ENCODE data around the gene KCNH4.
"Not testable (repeated sequence)": the region's sequence is repeated elsewhere in the genome, so short reads cannot be mapped to it uniquely, and the experiment has no call there.

Gene KCNH4

DNA sequence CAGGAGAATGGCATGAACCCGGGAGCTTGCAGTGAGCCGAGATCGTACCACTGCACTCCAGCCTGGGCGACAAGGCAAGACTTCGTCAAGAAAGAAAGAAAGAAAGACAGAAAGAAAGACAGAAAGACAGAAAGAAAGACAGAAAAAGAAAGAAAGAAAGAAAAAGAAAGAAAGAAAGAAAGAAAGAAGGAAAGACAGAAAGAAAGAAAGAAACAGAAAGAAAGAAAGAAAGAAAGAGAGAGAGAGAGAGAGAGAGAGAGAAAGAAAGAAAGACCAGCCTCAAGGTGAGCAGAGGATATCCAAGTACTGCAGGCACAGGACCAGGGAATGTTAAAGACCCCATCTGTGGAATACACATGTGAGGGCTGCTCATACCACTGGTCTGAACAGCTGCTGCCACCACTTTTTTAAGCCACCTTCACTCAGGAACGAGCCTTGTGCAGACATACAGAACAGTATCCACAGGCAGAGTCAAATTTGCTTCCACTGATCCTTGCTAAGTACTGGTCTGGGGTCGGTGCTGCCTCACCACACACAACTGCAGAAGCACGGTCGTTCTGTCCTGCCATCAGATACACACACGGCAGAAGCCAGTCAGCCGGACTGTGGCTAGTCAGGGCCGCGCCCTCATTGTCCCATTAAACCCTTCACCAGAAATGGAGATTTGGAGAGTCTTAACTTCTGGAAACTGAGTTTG is 33.9 kb downstream of the KCNH4 start:
- Histone ChIP-seq H3K4me3 (ENCODE audit: severe bottlenecking) (no peak overlapping the region), H3K27me3 (ENCODE audit: insufficient read depth, poor library complexity, severe bottlenecking) (no peaks in the 10 kb centered on the region), H3K36me3 (ENCODE audit: low read depth) (peaks cover 52% of the 10 kb centered on the region), H3K4me1 (ENCODE audit: insufficient read depth, poor library complexity, severe bottlenecking) (no peaks in the 10 kb centered on the region), H3K9me3 (ENCODE audit: severe bottlenecking) (no peaks in the 10 kb centered on the region), H3K27ac (ENCODE audit: poor library complexity, severe bottlenecking) (no peak overlapping the region)
- no peak for ATAC-seq (ENCODE audit: low read depth)
- TF ChIP-seq, protein P1, sequence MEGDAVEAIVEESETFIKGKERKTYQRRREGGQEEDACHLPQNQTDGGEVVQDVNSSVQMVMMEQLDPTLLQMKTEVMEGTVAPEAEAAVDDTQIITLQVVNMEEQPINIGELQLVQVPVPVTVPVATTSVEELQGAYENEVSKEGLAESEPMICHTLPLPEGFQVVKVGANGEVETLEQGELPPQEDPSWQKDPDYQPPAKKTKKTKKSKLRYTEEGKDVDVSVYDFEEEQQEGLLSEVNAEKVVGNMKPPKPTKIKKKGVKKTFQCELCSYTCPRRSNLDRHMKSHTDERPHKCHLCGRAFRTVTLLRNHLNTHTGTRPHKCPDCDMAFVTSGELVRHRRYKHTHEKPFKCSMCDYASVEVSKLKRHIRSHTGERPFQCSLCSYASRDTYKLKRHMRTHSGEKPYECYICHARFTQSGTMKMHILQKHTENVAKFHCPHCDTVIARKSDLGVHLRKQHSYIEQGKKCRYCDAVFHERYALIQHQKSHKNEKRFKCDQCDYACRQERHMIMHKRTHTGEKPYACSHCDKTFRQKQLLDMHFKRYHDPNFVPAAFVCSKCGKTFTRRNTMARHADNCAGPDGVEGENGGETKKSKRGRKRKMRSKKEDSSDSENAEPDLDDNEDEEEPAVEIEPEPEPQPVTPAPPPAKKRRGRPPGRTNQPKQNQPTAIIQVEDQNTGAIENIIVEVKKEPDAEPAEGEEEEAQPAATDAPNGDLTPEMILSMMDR (IDR thresholded peaks at IDR 0.05; ENCODE audit: poor library complexity, severe bottlenecking), result no peak
- DNase-seq (ENCODE audit: low spot score), result no peak

DNA sequence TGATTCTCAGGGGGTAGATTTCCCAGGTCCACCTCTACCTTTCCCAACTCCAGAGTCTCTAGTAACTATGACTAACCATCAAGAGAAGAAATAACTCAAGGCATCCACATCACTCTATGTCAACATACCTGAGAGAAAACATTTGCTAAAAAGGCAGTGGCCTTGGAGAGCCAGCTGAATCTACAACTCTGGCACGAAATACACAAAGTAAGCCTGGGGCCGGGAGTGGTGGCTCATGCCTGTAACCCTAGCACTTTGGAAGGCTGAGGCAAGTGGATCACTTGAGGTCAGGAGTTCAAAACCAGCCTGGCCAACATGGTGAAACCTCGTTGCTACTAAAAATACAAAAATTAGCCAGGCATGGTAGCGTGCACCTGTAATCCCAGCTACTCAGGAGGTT is 37.8 kb downstream of the KCNH4 start:
- H3K36me3 ChIP-seq (ENCODE audit: low read depth), result peaks cover 54% of the 10 kb centered on the region

DNA sequence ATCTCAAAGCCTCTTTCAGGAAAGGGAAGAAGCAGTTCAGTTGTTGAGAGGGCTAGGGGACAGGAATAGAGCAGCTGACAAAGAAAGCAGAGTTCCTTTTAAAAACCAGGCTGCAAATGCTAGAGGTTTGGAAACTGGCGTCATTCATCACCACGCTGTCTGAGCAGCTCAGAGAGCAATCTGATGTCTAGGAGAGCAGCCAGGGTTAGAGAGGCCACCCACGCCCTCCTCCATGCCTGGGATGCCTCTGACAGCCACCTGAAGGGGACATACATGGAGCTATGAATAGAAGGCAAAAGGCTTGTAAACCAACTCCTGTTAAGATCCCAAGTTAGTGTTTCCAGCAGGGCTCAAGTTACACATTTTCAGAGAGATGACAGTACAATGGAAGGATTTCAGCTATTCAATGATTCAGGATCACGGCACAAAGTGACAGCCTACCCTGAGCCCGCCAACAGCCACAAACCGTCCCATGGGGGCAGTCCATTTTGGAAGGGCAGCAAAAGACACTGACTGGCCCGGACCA is 38.5 kb downstream of the KCNH4 start:
- DNase-seq (ENCODE audit: low spot score) (no peak), ATAC-seq (ENCODE audit: low read depth) (no peak; the same call in 2 of the 3 replicates)
- TF ChIP-seq, protein P1 (IDR thresholded peaks at IDR 0.05; ENCODE audit: poor library complexity, severe bottlenecking), result no peak
- Histone ChIP-seq H3K27me3 (ENCODE audit: insufficient read depth, poor library complexity, severe bottlenecking) (no peaks in the 10 kb centered on the region), H3K4me3 (ENCODE audit: severe bottlenecking) (no peak overlapping the region), H3K27ac (ENCODE audit: poor library complexity, severe bottlenecking) (no peak overlapping the region), H3K36me3 (ENCODE audit: low read depth) (peaks cover 55% of the 10 kb centered on the region), H3K4me1 (ENCODE audit: insufficient read depth, poor library complexity, severe bottlenecking) (no peaks in the 10 kb centered on the region), H3K9me3 (ENCODE audit: severe bottlenecking) (no peaks in the 10 kb centered on the region)

More for the DNA sequence above, 37.8 kb downstream of the KCNH4 start:
- not testable (repeated sequence) for DNase-seq (ENCODE audit: low spot score); H3K27ac ChIP-seq (ENCODE audit: poor library complexity, severe bottlenecking); H3K27me3 ChIP-seq (ENCODE audit: insufficient read depth, poor library complexity, severe bottlenecking); H3K4me3 ChIP-seq (ENCODE audit: severe bottlenecking); H3K4me1 ChIP-seq (ENCODE audit: insufficient read depth, poor library complexity, severe bottlenecking); H3K9me3 ChIP-seq (ENCODE audit: severe bottlenecking)
- peak; percentile 41; the same call in 1 of the 3 replicates for ATAC-seq (ENCODE audit: low read depth)

DNA sequence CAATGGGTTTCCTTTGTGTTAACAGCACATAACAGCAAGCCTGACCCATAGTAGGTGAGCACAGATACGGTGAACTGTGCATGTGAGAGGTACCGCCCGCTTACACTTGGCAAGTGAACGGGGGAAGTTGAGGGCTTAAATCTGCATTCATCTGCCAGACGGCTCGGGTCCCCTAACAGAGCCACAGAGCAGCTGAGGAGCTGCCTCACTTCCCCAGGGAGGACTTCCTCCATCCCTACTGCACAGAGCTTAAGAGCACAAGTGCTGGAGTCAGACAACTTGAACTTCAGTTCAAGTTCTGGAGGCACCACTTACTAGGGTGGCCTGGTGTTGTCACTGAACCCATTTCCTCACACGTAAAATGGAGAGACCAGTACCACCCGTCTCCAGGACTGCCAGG is 39.6 kb downstream of the KCNH4 start:
- Histone ChIP-seq H3K36me3 (ENCODE audit: low read depth) (peaks cover 58% of the 10 kb centered on the region), H3K9me3 (ENCODE audit: severe bottlenecking) (no peaks in the 10 kb centered on the region), H3K27me3 (ENCODE audit: insufficient read depth, poor library complexity, severe bottlenecking) (no peaks in the 10 kb centered on the region), H3K4me3 (ENCODE audit: severe bottlenecking) (no peak overlapping the region), H3K27ac (ENCODE audit: poor library complexity, severe bottlenecking) (no peak overlapping the region), H3K4me1 (ENCODE audit: insufficient read depth, poor library complexity, severe bottlenecking) (peaks cover under 1% of the 10 kb centered on the region)
- TF ChIP-seq, protein P1 (IDR thresholded peaks at IDR 0.05; ENCODE audit: poor library complexity, severe bottlenecking), result no peak
- ATAC-seq (ENCODE audit: low read depth) (no peak), DNase-seq (ENCODE audit: low spot score) (no peak)

DNA sequence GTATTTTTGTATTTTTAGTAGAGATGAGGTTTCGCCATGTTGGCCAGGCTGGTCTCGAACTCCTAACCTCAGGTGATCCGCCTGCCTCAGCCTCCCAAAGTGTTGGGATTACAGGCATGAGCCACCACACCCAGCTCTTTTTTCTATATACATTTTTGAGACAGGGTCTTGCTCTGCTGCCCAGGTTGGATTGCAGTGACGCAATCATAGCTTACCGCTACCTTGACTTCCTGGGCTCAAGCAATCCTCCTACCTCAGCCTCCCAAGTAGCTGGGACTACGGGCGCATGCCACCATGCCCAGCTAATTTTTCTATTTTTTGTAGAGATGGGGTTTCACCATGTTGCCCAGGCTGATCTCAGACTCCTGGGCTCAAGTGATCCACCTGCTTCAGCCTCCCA is 40.3 kb downstream of the KCNH4 start:
- H3K27ac ChIP-seq (ENCODE audit: poor library complexity, severe bottlenecking); ATAC-seq (ENCODE audit: low read depth); H3K9me3 ChIP-seq (ENCODE audit: severe bottlenecking); H3K4me3 ChIP-seq (ENCODE audit: severe bottlenecking); H3K27me3 ChIP-seq (ENCODE audit: insufficient read depth, poor library complexity, severe bottlenecking); H3K4me1 ChIP-seq (ENCODE audit: insufficient read depth, poor library complexity, severe bottlenecking); DNase-seq (ENCODE audit: low spot score): not testable (repeated sequence)
- H3K36me3 ChIP-seq (ENCODE audit: low read depth), result peaks cover 52% of the 10 kb centered on the region
